Hepatocyte (in vitro differentiated cells): ENCODE results near the gene SMNDC1.

Experiments
- EZH2 ChIP-seq: fragments of 200-600 bp; sonication (generic); IDR thresholded peaks from 2 replicates; pipeline ENCODE4 v1.6.1; 2016; ENCODE audit warnings: antibody characterized with exemption, mild to moderate bottlenecking, borderline replicate concordance
- EZH2phosphoT487 ChIP-seq: fragments of 200-600 bp; sonication (generic); IDR thresholded peaks from one replicate; pipeline ENCODE4 v1.6.1; 2018; ENCODE audit warnings: antibody characterized with exemption, mild to moderate bottlenecking, low read depth, moderate library complexity; ENCODE audit not compliant: unreplicated experiment, severe bottlenecking
- TF ChIP-seq, protein P1 (sequence below): fragments of 200-600 bp; sonication (generic); IDR thresholded peaks from 2 replicates; pipeline ENCODE4 v1.5.1; 2016; ENCODE audit warnings: antibody characterized with exemption, mild to moderate bottlenecking; ENCODE audit not compliant: poor library complexity

DNA sequence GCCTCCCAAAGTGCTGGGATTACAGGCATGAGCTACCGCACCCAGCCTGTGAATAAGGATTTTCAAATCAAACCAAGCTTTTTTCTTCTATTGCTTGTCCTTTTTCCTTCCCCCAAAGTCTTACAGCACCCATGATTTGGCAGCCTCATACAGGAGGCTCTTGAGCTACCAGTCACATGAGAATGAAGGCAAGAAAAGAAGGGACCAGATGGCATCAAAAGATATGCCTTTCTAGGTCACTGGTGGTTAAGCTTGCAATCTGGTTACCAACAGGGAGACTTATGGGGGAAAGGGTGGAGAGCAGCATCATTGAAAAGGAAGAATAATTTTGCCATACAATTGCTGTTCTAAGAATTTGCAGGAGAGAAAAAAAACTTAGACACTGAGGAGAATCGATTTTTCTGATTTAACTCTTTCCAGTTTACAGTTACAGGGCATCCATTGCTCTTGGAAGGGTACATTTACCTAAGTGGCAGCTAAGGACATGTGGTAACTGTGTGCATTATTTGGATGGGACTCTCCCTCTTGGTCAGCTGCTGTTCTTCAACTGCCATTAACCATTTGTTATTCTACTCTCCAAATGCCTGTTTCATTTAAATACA, 29.5 kb downstream of the SMNDC1 start:
- TF ChIP-seq, protein P1, sequence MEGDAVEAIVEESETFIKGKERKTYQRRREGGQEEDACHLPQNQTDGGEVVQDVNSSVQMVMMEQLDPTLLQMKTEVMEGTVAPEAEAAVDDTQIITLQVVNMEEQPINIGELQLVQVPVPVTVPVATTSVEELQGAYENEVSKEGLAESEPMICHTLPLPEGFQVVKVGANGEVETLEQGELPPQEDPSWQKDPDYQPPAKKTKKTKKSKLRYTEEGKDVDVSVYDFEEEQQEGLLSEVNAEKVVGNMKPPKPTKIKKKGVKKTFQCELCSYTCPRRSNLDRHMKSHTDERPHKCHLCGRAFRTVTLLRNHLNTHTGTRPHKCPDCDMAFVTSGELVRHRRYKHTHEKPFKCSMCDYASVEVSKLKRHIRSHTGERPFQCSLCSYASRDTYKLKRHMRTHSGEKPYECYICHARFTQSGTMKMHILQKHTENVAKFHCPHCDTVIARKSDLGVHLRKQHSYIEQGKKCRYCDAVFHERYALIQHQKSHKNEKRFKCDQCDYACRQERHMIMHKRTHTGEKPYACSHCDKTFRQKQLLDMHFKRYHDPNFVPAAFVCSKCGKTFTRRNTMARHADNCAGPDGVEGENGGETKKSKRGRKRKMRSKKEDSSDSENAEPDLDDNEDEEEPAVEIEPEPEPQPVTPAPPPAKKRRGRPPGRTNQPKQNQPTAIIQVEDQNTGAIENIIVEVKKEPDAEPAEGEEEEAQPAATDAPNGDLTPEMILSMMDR = no peak
- TF ChIP-seq EZH2 = no peak
- TF ChIP-seq EZH2phosphoT487 = no peak
